Effector CD4-positive, alpha-beta T cell (primary cell): ENCODE data around the gene MASP2.
"Not testable (repeated sequence)": the region's sequence is repeated elsewhere in the genome, so short reads cannot be mapped to it uniquely, and the experiment has no call there.

Experiments used
- DNase-seq: peaks from one replicate; pipeline ENCODE4 v3.0.0-alpha.2; 2020

The MASP2 gene

DNA sequence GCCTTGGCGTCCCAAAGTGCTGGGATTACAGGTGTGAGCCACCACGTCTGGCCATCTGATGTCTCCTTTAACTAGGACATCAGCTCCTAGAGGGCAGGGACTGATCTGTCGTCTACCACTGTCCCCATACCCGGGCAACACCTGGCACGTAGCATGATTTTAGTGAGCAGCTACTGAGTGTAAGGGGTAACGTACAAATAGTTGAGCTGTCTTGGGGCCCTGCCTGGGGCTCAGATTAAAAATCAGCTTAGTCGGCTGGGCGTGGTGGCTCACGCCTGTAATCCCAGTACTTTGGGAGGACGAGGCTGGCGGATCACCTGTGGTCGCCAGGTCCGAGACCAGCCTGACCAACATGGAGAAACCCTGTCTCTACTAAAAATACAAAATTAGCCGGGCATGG, 11.0 kb upstream of the MASP2 start:
- no peak for DNase-seq

- no peak for DNase-seq
Measured at GRCh38 chr1:11057477-11057876, 10.4 kb upstream of the MASP2 start.

GRCh38 chr1:11056504-11056903, 9.5 kb upstream of the MASP2 start:
- DNase-seq, result no peak

DNA sequence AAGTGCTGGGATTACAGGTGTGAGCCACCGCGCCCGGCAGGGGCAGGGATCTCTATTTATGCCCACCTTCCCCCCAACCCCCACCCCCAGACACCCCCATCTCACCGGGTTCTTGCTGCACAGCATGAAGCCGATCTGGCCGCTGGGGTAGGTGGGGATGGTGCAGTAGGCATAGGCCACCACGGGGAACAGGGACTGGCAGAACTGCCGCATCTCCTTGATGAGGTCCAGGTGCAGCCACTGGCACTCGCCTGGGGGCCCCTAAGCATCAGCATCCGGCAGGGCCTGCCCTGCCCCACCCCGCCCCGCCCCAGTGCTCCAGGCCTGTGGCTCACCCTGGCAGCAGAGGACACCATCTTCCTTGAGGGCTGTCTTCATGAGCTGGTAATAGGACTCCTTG, 8.6 kb upstream of the MASP2 start:
- DNase-seq, result no peak

- DNase-seq, result no peak
Measured at GRCh38 chr1:11054666-11055065, 7.6 kb upstream of the MASP2 start.

DNA sequence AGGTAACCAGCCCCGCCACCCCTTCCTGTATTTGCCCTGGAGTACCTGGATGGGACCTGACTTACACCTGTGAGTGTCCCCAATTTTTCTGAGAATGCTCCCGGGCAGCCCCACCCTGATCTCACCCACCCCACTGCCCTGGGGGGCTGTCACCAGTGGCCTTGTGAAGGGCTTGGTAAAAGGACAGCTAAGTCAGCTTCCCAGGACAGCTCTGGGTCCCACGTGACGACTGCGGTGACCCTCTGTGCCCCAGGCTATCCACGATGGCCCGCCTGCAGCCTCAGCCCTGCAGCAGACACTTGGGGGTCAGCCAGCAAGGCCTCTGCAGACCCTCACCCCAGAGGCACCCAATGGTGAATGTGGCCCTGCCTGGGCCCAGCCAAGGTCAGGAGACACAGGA, 7.1 kb upstream of the MASP2 start:
- DNase-seq, result no peak

DNA sequence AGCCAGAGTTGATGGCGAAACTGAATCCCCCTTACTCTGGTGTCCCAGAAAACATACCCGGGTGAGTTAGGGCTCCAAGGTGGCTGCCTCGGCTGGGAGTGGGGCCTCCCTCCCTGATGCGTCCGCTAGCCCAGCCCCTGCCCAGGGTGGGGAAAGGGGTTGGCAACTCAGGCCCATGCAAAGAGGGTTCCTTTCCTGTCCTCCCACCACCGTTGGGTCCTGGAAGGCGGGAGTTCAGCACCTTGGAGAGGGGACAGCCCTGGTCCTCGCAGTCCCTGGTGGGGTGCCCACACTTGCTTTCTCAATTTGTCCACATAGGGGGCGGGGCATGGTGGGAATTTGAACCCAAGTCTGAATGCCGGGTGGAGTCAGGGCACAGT, 6.7 kb upstream of the MASP2 start:
- no peak for DNase-seq

GRCh38 chr1:11052839-11053757, 6.1 kb upstream of the MASP2 start:
- no peak for DNase-seq

GRCh38 chr1:11051781-11052511, 4.9 kb upstream of the MASP2 start:
- no peak for DNase-seq

DNA sequence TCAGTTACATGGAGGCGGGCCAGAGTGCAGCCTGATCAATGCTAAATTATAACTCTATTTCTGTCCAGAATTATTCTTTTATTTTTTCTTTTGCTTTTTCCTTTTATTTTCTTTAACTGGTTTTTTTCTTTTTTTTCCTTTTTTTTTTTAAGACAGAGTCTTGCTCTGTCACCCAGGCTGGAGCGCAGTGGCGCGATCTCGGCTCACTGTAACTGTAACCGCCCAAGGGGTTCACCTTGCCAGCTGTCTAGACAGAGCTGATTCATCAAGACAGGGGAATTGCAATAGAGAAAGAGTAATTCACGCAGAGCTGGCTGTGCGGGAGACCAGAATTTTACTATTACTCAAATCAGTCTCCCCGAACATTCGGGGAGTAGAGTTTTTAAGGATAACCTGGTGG, 4.1 kb upstream of the MASP2 start:
- DNase-seq, result not testable (repeated sequence)

DNA sequence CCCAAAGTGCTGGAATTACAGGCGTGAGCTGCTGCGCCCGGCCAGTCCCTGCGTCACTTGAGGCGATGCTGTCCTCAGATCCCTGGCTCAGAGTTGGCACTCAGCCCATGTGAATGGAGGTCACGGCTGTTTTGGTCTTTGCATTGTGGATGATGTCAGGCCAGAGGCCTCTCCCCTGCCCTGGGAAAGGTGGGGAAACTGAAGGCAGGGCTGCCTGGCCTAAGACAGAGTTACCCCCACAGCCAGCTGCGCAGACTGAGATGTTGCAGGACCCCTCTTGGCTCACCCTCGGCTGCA, 821 bp downstream of the MASP2 start:
- no peak for DNase-seq

GRCh38 chr1:11045428-11046269, 1.4 kb downstream of the MASP2 start:
- DNase-seq, result no peak

DNA sequence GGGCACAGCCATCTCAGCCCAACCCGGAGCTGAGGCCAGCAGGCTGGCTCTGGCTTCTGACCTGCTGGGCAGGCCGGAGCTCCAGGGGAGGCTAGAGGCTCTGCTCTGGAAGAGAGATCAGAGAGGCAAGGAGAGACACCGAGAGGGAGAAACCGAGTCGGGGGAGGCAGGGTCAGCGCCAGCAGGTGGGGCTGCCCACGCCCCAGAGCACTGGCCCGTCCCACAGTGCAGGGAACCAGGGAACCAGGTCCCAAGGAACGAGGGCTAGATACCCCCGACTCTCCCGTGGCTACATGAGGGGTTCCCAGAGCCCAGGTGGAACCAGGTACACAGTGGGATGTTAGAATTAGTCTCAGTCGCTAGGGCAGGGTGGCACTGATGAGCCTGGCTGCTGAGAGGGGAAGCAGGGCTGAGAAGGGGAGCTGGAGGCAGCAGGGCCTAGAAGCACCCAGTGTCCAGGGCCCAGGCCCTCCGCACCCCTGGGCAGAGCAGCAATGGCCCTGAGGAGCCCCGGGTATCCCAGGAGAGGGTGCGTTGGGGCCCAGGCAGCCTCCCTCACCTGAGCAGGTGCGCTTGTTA, 2.1 kb downstream of the MASP2 start:
- DNase-seq, result no peak

DNA sequence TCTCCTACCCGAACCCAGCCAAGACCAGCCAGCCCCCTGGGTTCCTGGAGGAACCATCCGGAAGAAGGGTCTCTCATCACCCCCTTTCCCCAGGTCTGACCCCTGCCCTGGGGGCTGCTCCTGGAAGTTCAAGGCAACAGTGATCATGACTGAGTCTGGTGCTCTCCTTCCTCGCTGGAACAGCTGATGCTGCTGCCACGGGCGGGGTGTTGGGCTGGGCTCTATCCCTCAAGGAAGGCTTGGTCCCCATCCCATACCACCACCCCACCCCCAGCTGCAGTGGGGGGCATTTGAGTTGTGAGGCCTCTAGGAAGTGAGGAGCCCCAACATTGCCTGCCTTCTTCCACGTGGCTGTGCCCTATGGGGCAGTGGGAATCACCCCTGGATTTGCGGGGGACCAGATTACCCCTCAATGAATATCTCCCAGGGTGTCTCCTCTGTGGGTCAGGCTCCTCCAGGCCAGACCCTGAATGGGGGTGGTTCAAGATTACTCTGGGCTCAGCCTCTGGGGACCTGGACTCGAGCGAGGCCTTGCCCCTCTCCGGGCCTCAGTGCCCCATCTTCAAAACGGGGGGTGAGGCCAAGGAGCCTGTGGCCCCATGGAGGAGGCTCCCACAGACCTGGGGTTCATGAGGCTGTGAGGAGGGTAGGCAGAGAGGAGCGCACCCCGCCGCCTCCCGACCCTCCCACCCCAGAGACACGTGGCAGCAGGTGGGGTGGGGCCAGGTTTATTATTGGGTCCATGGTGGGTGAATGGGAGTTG, 2.8 kb downstream of the MASP2 start:
- no peak for DNase-seq

GRCh38 chr1:11042995-11043874, 3.8 kb downstream of the MASP2 start:
- no peak for DNase-seq

- no peak for DNase-seq
Measured at GRCh38 chr1:11042065-11042464, 5.0 kb downstream of the MASP2 start.

- no peak for DNase-seq
Measured at GRCh38 chr1:11041048-11041447, 6.0 kb downstream of the MASP2 start.

DNA sequence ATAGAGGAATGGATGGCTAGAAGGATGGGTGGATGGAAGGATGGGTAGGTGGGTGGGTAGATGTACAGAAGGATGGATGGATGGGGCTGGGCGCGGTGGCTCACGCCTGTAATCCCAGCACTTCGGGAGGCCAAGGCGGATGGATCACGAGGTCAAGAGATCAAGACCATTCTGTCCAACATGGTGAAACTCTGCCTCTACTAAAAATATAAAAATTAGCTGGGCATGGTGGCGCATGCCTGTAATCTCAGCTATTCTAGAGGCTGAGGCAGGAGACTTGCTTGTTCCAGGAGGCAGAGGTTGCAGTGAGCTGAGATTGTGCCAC, 7.0 kb downstream of the MASP2 start:
- not testable (repeated sequence) for DNase-seq

GRCh38 chr1:11039351-11040104, 7.5 kb downstream of the MASP2 start:
- no peak for DNase-seq

DNA sequence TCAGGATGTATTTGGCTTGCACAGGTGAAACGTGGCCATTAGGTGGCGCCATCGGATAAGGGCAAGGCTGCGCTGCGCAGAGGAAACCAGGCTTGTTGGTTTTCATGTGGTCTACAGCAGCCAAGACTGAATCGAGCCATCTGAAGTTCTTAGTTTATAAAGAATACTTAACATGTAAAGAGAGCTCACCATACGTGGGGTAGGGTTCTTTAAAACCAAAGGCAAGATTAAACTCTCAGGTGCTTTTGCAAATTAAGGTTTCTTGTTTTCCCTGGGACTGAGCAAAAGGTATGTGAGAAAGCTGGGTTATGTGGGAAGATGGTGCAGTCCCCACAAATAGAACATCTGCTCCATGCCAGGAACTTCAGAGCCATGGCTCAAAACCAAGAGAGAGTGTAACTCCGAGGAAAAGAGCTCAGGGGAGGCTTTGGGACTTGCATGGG, 9.3 kb downstream of the MASP2 start:
- peak; percentile 89 for DNase-seq
